Upper lobe of left lung (tissue), 6 donors: ENCODE measurements around the gene MAP1A. TPM values are rescaled to one million over a fixed set of nuclear protein-coding genes. Genes with fewer than 3 reads are reported as not detected.

ENCODE experiments used
- ATAC-seq, 2 donors: fragments of 200-7000 bp; cut with Tn5 transposase; one replicate each; pipeline ENCODE4 v1.9.1; 2022; ENCODE audit warnings: mild to moderate bottlenecking in 2 of 2, moderate library complexity in 2 of 2; ENCODE audit not compliant: low FRiP score in 2 of 2
- DNase-seq, 2 donors: peaks; one replicate each; pipeline ENCODE4 v3.0.0-alpha.2; 2019 to 2020
- H3K27ac ChIP-seq, 4 donors: fragments of 200-600 bp; sonication (generic); one replicate each; pipeline ENCODE4 v1.5.1; 2016 to 2019
- H3K27me3 ChIP-seq, 4 donors: fragments of 200-600 bp; sonication (generic); one replicate each; pipeline ENCODE4 v1.5.1; 2017 to 2019
- H3K36me3 ChIP-seq, 4 donors: fragments of 200-600 bp; sonication (generic); one replicate each; pipeline ENCODE4 v1.5.1; 2016 to 2019
- H3K4me1 ChIP-seq, 4 donors: fragments of 200-600 bp; sonication (generic); one replicate each; pipeline ENCODE4 v1.5.1; 2018 to 2019
- H3K4me3 ChIP-seq, 4 donors: fragments of 200-600 bp; sonication (generic); one replicate each; pipeline ENCODE4 v1.5.1; 2017 to 2019; ENCODE audit warnings: mild to moderate bottlenecking in 2 of 4, moderate library complexity in 1 of 4
- H3K9me3 ChIP-seq, 4 donors: fragments of 200-600 bp; sonication (generic); one replicate each; pipeline ENCODE4 v1.5.1; 2018 to 2019
- EP300 ChIP-seq, 4 donors: sonication (generic); formaldehyde crosslinking; IDR thresholded peaks; one replicate each; pipeline ENCODE4 v1.5.1; 2017; ENCODE audit warnings: antibody characterized with exemption in 4 of 4, control low read depth in 2 of 4
- POLR2A ChIP-seq, 4 donors: fragments of 450-650 bp; IDR thresholded peaks; one replicate each; pipeline ENCODE4 v1.5.1; 2016 to 2017; ENCODE audit warnings: antibody characterized with exemption in 4 of 4, mild to moderate bottlenecking in 2 of 4
- POLR2AphosphoS5 ChIP-seq, 2 donors: sonication (generic); formaldehyde crosslinking; IDR thresholded peaks; one replicate each; pipeline ENCODE4 v1.5.1; 2017; ENCODE audit warnings: antibody characterized with exemption in 2 of 2
- WGBS, 2 donors: methylation state at CpG; one replicate each; pipeline ENCODE4 v1.1.5; 2017 to 2018; 5-methylcytosine and 5-hydroxymethylcytosine counted together
- total RNA-seq, 6 donors: library from RNA; depleted of rRNA in 4 of 6; stranded (reverse); fragments of >200 nt in 4 of 6; gene quantifications; one replicate each; pipeline versions ENCODE4 v1.1.0 to v1.2.1, GENCODE V29; 2016 to 2021
- TF ChIP-seq, protein P1 (sequence below), 6 experiments: fragments of 450-650 bp in 4 of 6; fragments of 200-600 bp in 2 of 6; sonication (generic) in 2 of 6; IDR thresholded peaks; one replicate each; pipeline ENCODE4 v1.5.1; 2016 to 2019; ENCODE audit warnings: antibody characterized with exemption in 6 of 6
- donor health status: DM: no; HTN: no; CAD: no; lungs with moderate emphysema.
- donor health status: DM: no; HTN: yes; CAD: no; lungs with severe emphysema.

MAP1A gene
- total RNA-seq, 6 donors from 2014 or later: 2.9 to 9.8 (median 6.1) TPM

GRCh38 chr15:43510200-43511011 lies 7.0 kb upstream of the MAP1A start:
- H3K4me3 ChIP-seq: peak overlapping the region; percentile 49 to 76 (median 63)
- H3K27ac ChIP-seq: peak overlapping the region; percentile 71 to 80 (median 75)
- H3K27me3 ChIP-seq: no peaks in the 10 kb centered on the region
- ATAC-seq: peak; percentile 99
- peaks cover 6 to 22% (median 13%) of the 10 kb centered on the region in 4 donors for H3K4me1 ChIP-seq
- DNase-seq: peak; percentile 99 to 100
- TF ChIP-seq POLR2AphosphoS5 (IDR thresholded peaks at IDR 0.05) (peak; percentile 29 to 63), EP300 (IDR thresholded peaks at IDR 0.05) (peak in 1 of 4 donors; percentile 21), POLR2A (IDR thresholded peaks at IDR 0.05) (peak in 2 of 4 donors; percentile 24 to 66)
- TF ChIP-seq, protein P1, sequence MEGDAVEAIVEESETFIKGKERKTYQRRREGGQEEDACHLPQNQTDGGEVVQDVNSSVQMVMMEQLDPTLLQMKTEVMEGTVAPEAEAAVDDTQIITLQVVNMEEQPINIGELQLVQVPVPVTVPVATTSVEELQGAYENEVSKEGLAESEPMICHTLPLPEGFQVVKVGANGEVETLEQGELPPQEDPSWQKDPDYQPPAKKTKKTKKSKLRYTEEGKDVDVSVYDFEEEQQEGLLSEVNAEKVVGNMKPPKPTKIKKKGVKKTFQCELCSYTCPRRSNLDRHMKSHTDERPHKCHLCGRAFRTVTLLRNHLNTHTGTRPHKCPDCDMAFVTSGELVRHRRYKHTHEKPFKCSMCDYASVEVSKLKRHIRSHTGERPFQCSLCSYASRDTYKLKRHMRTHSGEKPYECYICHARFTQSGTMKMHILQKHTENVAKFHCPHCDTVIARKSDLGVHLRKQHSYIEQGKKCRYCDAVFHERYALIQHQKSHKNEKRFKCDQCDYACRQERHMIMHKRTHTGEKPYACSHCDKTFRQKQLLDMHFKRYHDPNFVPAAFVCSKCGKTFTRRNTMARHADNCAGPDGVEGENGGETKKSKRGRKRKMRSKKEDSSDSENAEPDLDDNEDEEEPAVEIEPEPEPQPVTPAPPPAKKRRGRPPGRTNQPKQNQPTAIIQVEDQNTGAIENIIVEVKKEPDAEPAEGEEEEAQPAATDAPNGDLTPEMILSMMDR (IDR thresholded peaks at IDR 0.05): peak in 4 of 6 experiments; percentile 16 to 40 (median 33)
- no peaks in the 10 kb centered on the region for H3K9me3 ChIP-seq
- no peaks in the 10 kb centered on the region for H3K36me3 ChIP-seq
- WGBS, 2 donors: 0 to 1% methylated on average over 19 to 32 of the region's 41 CpGs

DNA sequence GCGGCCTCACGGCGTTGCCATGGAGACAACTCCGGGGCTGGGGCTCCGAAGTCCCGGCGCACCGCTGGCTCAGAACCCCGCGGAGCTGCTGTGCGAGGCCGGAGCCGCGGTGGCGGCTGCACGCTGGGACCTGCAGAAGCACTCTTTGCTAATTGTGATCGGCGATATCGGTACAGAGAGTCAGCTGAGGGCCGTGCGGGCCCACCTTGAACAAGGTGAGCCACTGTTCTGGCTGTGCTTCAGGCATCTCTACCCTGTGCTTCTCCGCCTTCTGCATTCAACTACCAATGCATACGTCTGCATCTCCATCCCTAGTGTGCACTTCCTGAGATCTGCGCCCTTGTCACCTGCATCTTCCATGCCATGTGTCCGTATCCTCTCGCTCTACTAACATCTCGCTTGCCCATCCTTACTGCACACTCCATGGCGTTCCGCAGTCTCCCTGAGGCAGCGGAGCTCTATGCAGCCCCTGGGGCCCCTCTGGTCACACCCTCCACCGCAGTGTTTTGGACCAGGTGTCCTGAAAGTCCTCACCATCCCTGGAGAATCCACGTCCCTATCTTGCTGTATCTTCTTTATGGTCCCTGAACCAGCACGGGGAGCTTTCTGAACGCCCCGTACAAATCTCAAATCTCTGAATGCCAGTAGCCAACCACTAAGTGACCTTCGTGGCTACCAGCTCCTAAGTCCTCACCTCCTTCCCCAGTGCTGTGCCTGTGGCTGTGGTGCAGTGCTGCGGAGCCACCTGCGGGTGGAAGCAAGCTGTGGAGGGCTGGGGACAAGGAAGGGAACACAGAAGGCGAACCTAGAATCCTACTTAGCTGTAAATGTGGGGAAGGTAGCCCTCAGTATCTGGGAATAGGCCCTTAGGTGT lies 6.2 kb upstream of the MAP1A start:
- no peaks in the 10 kb centered on the region for H3K9me3 ChIP-seq
- H3K4me1 ChIP-seq: peaks cover 6 to 22% (median 13%) of the 10 kb centered on the region in 4 donors
- H3K27ac ChIP-seq: peak overlapping the region in 3 of 4 donors; percentile 75 to 80 (median 75)
- H3K27me3 ChIP-seq: no peaks in the 10 kb centered on the region
- no peaks in the 10 kb centered on the region for H3K36me3 ChIP-seq
- H3K4me3 ChIP-seq: peak overlapping the region; percentile 47 to 76 (median 63)
- TF ChIP-seq, protein P1 (IDR thresholded peaks at IDR 0.05): peak in 1 of 6 experiments; percentile 0
- no peak for TF ChIP-seq EP300 (IDR thresholded peaks at IDR 0.05)
- peak in 1 of 4 donors; percentile 30 for TF ChIP-seq POLR2A (IDR thresholded peaks at IDR 0.05)
- no peak for ATAC-seq
- WGBS, 2 donors: 8 to 12% methylated on average over 37 to 39 of the region's 39 CpGs
- DNase-seq: no peak

- Histone ChIP-seq H3K9me3 (no peaks in the 10 kb centered on the region), H3K27ac (no peak overlapping the region), H3K27me3 (peaks cover 0 to 3% (median 0%) of the 10 kb centered on the region in 4 donors), H3K4me1 (peaks cover 19 to 41% (median 25%) of the 10 kb centered on the region in 4 donors), H3K36me3 (no peaks in the 10 kb centered on the region), H3K4me3 (no peak overlapping the region)
- no peak for TF ChIP-seq EP300 (IDR thresholded peaks at IDR 0.05)
- TF ChIP-seq, protein P1 (IDR thresholded peaks at IDR 0.05): no peak
- no peak for TF ChIP-seq POLR2AphosphoS5 (IDR thresholded peaks at IDR 0.05)
- no peak for TF ChIP-seq POLR2A (IDR thresholded peaks at IDR 0.05)
- ATAC-seq (no peak), DNase-seq (no peak)
- WGBS, 2 donors: 62 to 77% methylated on average over 1 of the region's 1 CpG
These were observed 3.9 kb upstream of the MAP1A start for GRCh38 chr15:43513550-43513949.

DNA sequence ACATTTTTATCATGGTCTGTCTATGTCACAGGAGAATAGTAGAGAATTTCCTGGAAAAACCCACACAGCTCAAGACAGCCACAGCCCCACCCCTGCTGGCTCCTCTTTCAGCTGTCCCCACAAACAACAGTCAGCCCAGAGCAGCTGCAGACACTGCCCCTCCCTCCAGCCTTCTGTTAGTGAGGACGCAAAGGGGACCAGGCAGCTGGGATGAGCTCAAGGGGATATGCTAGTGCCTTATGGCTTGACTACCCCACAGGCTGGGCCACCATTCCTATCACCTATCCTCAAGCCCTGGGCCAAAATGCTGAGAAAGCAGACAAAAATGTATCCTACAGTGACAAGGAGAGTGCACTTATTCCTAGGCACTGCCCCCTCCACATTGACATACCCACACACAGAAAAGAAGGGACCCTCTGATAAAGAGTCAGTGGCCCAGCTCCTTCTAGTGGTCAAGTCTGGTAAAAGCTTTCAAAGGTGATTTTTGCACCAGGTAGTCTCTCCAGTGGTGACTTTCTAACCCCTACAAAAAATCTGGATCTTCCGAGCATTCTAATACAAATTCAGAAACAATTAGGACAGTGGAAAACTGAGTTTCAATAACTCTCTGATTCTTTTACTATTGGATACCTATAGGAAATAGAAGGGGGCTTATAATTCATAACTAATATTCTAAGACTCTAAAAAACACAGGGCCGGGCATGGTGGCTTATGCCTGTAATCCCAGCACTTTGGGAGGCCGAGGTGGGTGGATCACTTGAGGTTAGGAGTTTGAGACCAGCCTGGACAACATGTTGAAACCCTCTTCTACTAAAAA lies 3.0 kb upstream of the MAP1A start:
- Histone ChIP-seq H3K4me1 (peaks cover 19 to 40% (median 28%) of the 10 kb centered on the region in 4 donors), H3K36me3 (no peaks in the 10 kb centered on the region), H3K4me3 (no peak overlapping the region), H3K27ac (no peak overlapping the region), H3K9me3 (no peaks in the 10 kb centered on the region), H3K27me3 (peaks cover 0 to 3% (median 0%) of the 10 kb centered on the region in 4 donors)
- ATAC-seq: peak in 1 of 2 donors; percentile 20
- 67 to 71% methylated on average over 3 to 4 of the region's 4 CpGs for WGBS, 2 donors
- no peak for TF ChIP-seq EP300 (IDR thresholded peaks at IDR 0.05)
- TF ChIP-seq, protein P1 (IDR thresholded peaks at IDR 0.05): peak in 4 of 6 experiments; percentile 21 to 46 (median 26)
- DNase-seq: no peak
